ENCODE measurements around the gene GFRA4.
"Not testable (repeated sequence)": the region's sequence is repeated elsewhere in the genome, so short reads cannot be mapped to it uniquely, and the experiment has no call there.

The GFRA4 gene

GRCh38 chr20:3622406-3622805 is 40.8 kb downstream of the GFRA4 start:
- ATAC-seq (ENCODE audit: insufficient read depth, low read depth): no peak
- H3K36me3 ChIP-seq (ENCODE audit: insufficient read depth, low read length): no peaks in the 10 kb centered on the region
- TF ChIP-seq, protein P1, sequence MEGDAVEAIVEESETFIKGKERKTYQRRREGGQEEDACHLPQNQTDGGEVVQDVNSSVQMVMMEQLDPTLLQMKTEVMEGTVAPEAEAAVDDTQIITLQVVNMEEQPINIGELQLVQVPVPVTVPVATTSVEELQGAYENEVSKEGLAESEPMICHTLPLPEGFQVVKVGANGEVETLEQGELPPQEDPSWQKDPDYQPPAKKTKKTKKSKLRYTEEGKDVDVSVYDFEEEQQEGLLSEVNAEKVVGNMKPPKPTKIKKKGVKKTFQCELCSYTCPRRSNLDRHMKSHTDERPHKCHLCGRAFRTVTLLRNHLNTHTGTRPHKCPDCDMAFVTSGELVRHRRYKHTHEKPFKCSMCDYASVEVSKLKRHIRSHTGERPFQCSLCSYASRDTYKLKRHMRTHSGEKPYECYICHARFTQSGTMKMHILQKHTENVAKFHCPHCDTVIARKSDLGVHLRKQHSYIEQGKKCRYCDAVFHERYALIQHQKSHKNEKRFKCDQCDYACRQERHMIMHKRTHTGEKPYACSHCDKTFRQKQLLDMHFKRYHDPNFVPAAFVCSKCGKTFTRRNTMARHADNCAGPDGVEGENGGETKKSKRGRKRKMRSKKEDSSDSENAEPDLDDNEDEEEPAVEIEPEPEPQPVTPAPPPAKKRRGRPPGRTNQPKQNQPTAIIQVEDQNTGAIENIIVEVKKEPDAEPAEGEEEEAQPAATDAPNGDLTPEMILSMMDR (IDR thresholded peaks at IDR 0.05; ENCODE audit: borderline replicate concordance, extremely low read depth, low read length, poor library complexity, severe bottlenecking): no peak
- TF ChIP-seq EZH2 (IDR thresholded peaks at IDR 0.05; ENCODE audit: borderline replicate concordance, low read depth, low read length, severe bottlenecking): no peak

DNA sequence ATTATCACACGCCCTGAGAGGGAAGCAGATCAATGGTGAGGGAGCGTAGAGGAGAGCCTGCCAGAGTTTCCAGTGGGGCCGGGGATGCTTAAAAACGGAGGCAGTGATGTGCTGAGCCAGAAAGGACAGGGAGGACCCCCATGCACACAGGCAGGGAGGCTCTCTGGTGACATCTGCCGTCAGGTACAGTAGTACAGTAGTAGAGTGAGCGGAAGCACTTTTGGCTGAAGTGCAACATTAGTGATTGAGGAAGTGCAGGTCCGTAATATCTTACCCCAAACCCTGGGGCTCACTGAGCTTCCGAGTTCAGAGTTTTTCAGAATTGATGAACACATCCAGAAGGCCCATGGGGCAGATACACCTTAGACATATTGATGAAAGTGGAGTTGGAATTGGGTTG is 42.1 kb downstream of the GFRA4 start:
- H3K9me3 ChIP-seq (ENCODE audit: insufficient read depth, low read length, severe bottlenecking): no peaks in the 10 kb centered on the region
- H3K27me3 ChIP-seq (ENCODE audit: insufficient read depth, low read length, poor library complexity): no peaks in the 10 kb centered on the region
- no peak overlapping the region for H3K4me2 ChIP-seq (ENCODE audit: insufficient read depth, low read length)
- no peak for ATAC-seq (ENCODE audit: insufficient read depth, low read depth)
- no peaks in the 10 kb centered on the region for H3K4me1 ChIP-seq (ENCODE audit: insufficient read depth, low read length)
- no peak overlapping the region for H3K27ac ChIP-seq (ENCODE audit: low read length)
- no peak for DNase-seq
- H2AFZ ChIP-seq (ENCODE audit: low read depth, low read length): no peak overlapping the region
- H3K36me3 ChIP-seq (ENCODE audit: insufficient read depth, low read length): no peaks in the 10 kb centered on the region
- H3K79me2 ChIP-seq (ENCODE audit: insufficient read depth, low read length): no peaks in the 10 kb centered on the region
- no peak overlapping the region for H3K9ac ChIP-seq (ENCODE audit: low read depth, low read length)
- no peak overlapping the region for H3K4me3 ChIP-seq (ENCODE audit: low read depth in 1 of 2, low read length in 2 of 2)
- no peaks in the 10 kb centered on the region for H4K20me1 ChIP-seq (ENCODE audit: insufficient read depth, low read length)
- no peak for TF ChIP-seq EZH2 (IDR thresholded peaks at IDR 0.05; ENCODE audit: borderline replicate concordance, low read depth, low read length, severe bottlenecking)
- TF ChIP-seq, protein P1 (IDR thresholded peaks at IDR 0.05; ENCODE audit: borderline replicate concordance, extremely low read depth, low read length, poor library complexity, severe bottlenecking): no peak

More at GRCh38 chr20:3622406-3622805, 40.8 kb downstream of the GFRA4 start:
- no peaks in the 10 kb centered on the region for H3K4me1 ChIP-seq (ENCODE audit: insufficient read depth, low read length)
- no peak overlapping the region for H3K4me2 ChIP-seq (ENCODE audit: insufficient read depth, low read length)
- H3K9me3 ChIP-seq (ENCODE audit: insufficient read depth, low read length, severe bottlenecking): no peaks in the 10 kb centered on the region
- H3K4me3 ChIP-seq (ENCODE audit: low read depth in 1 of 2, low read length in 2 of 2): no peak overlapping the region
- no peak for DNase-seq
- no peak overlapping the region for H3K27ac ChIP-seq (ENCODE audit: low read length)
- H3K9ac ChIP-seq (ENCODE audit: low read depth, low read length): no peak overlapping the region
- no peaks in the 10 kb centered on the region for H3K79me2 ChIP-seq (ENCODE audit: insufficient read depth, low read length)
- no peaks in the 10 kb centered on the region for H4K20me1 ChIP-seq (ENCODE audit: insufficient read depth, low read length)
- H2AFZ ChIP-seq (ENCODE audit: low read depth, low read length): no peak overlapping the region
- no peaks in the 10 kb centered on the region for H3K27me3 ChIP-seq (ENCODE audit: insufficient read depth, low read length, poor library complexity)

- TF ChIP-seq EZH2 (IDR thresholded peaks at IDR 0.05; ENCODE audit: borderline replicate concordance, low read depth, low read length, severe bottlenecking): no peak
- TF ChIP-seq, protein P1 (IDR thresholded peaks at IDR 0.05; ENCODE audit: borderline replicate concordance, extremely low read depth, low read length, poor library complexity, severe bottlenecking): no peak
- Histone ChIP-seq H3K79me2 (ENCODE audit: insufficient read depth, low read length) (no peaks in the 10 kb centered on the region), H3K4me2 (ENCODE audit: insufficient read depth, low read length) (no peak overlapping the region)
Measured at GRCh38 chr20:3616250-3616649, 46.9 kb downstream of the GFRA4 start.

GRCh38 chr20:3615171-3615840 is 47.9 kb downstream of the GFRA4 start:
- not testable (repeated sequence) for H3K4me2 ChIP-seq (ENCODE audit: insufficient read depth, low read length); H3K4me1 ChIP-seq (ENCODE audit: insufficient read depth, low read length); H3K79me2 ChIP-seq (ENCODE audit: insufficient read depth, low read length); H3K9ac ChIP-seq (ENCODE audit: low read depth, low read length); ATAC-seq (ENCODE audit: insufficient read depth, low read depth); H3K27ac ChIP-seq (ENCODE audit: low read length); H4K20me1 ChIP-seq (ENCODE audit: insufficient read depth, low read length); H3K27me3 ChIP-seq (ENCODE audit: insufficient read depth, low read length, poor library complexity); DNase-seq; H3K4me3 ChIP-seq (ENCODE audit: low read depth in 1 of 2, low read length in 2 of 2); H2AFZ ChIP-seq (ENCODE audit: low read depth, low read length); H3K9me3 ChIP-seq (ENCODE audit: insufficient read depth, low read length, severe bottlenecking); H3K36me3 ChIP-seq (ENCODE audit: insufficient read depth, low read length)

More at GRCh38 chr20:3616250-3616649, 46.9 kb downstream of the GFRA4 start:
- Histone ChIP-seq H3K4me3 (ENCODE audit: low read depth in 1 of 2, low read length in 2 of 2) (no peak overlapping the region), H3K27me3 (ENCODE audit: insufficient read depth, low read length, poor library complexity) (no peaks in the 10 kb centered on the region), H3K36me3 (ENCODE audit: insufficient read depth, low read length) (no peaks in the 10 kb centered on the region), H2AFZ (ENCODE audit: low read depth, low read length) (no peak overlapping the region), H4K20me1 (ENCODE audit: insufficient read depth, low read length) (no peaks in the 10 kb centered on the region), H3K9me3 (ENCODE audit: insufficient read depth, low read length, severe bottlenecking) (no peaks in the 10 kb centered on the region), H3K27ac (ENCODE audit: low read length) (no peak overlapping the region), H3K9ac (ENCODE audit: low read depth, low read length) (no peak overlapping the region), H3K4me1 (ENCODE audit: insufficient read depth, low read length) (no peaks in the 10 kb centered on the region)
- DNase-seq (no peak), ATAC-seq (ENCODE audit: insufficient read depth, low read depth) (no peak)

All from DND-41 (cell line).